C4-2B (cell line): ENCODE measurements around the gene MYO1H.
A peak's percentile ranks its signal among the peaks of the same experiment; 100 is the strongest.
"Not testable (repeated sequence)": the region's sequence is repeated elsewhere in the genome, so short reads cannot be mapped to it uniquely, and the experiment has no call there.

Experiments
- H3K27ac ChIP-seq: fragments of 450-650 bp; 2 replicates; pipeline ENCODE4 v1.5.1; 2017
- ZFX ChIP-seq: fragments of 450-650 bp; IDR thresholded peaks from 2 replicates; pipeline ENCODE4 v1.6.1; 2017
- TF ChIP-seq, protein P1 (sequence below): fragments of 450-650 bp; conservative IDR thresholded peaks from 2 replicates; pipeline ENCODE4 v1.5.1; 2017; ENCODE audit warnings: mild to moderate bottlenecking

The MYO1H gene

DNA sequence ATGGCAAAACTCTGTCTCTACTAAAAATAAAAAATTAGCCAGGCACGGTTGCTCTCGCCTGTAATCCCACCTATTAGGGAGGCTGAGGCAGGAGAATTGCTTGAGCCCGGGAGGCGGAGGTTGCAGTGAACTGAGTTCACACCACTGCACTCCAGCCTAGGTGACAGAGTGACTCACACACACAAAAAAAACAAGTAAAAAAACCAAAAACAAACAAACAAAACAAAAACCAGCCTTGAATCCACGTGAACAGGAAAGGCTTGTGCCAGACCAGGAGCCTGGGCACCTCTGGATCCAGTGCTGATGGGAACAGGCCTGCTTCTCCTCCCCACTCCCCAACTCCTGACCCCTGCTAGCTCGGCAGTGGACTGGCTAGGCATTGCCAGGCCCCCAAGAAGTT, 42.2 kb upstream of the MYO1H start:
- H3K27ac ChIP-seq = no peak overlapping the region; the same call in 1 of the 2 replicates
- TF ChIP-seq ZFX = no peak
- TF ChIP-seq, protein P1, sequence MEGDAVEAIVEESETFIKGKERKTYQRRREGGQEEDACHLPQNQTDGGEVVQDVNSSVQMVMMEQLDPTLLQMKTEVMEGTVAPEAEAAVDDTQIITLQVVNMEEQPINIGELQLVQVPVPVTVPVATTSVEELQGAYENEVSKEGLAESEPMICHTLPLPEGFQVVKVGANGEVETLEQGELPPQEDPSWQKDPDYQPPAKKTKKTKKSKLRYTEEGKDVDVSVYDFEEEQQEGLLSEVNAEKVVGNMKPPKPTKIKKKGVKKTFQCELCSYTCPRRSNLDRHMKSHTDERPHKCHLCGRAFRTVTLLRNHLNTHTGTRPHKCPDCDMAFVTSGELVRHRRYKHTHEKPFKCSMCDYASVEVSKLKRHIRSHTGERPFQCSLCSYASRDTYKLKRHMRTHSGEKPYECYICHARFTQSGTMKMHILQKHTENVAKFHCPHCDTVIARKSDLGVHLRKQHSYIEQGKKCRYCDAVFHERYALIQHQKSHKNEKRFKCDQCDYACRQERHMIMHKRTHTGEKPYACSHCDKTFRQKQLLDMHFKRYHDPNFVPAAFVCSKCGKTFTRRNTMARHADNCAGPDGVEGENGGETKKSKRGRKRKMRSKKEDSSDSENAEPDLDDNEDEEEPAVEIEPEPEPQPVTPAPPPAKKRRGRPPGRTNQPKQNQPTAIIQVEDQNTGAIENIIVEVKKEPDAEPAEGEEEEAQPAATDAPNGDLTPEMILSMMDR = no peak

DNA sequence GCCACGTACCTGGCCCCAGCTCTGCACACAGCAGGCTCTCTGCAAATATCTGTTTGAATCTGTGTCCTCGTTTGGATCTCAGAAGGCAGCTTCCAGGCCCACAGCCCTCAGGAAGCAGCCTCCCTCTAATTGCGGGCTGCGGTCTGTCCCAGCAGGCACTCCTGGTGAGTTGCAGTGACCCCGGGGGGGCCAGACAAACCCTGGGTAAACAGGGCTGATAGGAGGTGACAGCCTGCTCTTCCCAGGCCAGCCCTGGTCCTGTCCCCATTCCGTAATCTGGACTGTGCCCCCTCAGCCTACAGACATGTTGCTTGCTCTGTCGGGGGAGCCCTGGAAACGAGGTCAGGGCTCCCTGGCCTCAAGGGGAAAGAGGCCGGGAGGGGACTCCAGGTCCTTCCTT, 40.6 kb upstream of the MYO1H start:
- TF ChIP-seq, protein P1 = no peak
- TF ChIP-seq ZFX = no peak
- H3K27ac ChIP-seq = no peak overlapping the region; the same call in 1 of the 2 replicates

DNA sequence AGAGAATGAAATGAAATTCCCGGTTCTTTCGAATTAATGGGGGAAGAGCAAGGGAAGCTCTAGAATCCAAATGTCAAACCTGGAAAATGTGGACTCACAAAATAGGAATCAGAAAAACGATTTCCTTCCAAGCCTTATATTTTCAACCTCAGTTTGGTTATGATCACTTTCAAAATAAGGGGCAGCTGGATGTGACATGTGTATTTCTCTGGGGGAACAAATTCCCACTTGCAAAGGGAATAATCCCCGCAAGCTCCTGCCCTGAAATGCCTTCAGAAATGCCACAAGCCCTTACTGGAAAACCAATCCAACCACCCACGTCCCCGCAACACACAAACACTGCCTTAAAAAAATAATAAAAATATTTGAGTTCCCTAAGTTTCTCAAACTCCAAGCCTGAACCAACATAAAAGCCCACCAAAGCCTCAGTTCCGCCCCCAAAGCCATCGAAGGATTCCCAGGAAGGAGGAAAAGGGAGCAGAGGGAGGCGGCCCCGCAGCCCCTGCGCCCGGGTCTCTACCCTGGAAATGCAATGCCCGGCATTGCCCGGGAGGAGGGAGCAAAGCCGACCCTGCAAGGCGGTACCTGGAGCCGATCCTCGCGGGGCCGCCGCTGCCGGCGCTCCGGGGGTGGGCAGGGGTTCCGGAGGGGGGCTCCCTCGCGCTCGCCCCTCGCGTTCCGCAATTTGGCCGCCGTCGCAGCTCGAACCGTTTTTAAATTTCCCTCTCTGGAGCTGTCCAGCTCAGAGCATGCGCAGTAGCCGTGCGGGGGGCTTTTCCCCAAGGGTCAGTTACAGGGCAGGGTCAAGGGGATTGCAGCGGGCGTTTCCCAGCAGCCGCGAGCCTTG, 38.9 kb upstream of the MYO1H start, which contains the start of gene FOXN4:
Gene FOXN4, minus strand, starts transcription at position 751 of the 847 bp plus-strand sequence. CDS start 963 bp downstream, outside the sequence.
- peak within 1 kb of the TSS; percentile 71 for H3K27ac ChIP-seq
- TF ChIP-seq, protein P1 = no peak
- TF ChIP-seq ZFX = no peak

DNA sequence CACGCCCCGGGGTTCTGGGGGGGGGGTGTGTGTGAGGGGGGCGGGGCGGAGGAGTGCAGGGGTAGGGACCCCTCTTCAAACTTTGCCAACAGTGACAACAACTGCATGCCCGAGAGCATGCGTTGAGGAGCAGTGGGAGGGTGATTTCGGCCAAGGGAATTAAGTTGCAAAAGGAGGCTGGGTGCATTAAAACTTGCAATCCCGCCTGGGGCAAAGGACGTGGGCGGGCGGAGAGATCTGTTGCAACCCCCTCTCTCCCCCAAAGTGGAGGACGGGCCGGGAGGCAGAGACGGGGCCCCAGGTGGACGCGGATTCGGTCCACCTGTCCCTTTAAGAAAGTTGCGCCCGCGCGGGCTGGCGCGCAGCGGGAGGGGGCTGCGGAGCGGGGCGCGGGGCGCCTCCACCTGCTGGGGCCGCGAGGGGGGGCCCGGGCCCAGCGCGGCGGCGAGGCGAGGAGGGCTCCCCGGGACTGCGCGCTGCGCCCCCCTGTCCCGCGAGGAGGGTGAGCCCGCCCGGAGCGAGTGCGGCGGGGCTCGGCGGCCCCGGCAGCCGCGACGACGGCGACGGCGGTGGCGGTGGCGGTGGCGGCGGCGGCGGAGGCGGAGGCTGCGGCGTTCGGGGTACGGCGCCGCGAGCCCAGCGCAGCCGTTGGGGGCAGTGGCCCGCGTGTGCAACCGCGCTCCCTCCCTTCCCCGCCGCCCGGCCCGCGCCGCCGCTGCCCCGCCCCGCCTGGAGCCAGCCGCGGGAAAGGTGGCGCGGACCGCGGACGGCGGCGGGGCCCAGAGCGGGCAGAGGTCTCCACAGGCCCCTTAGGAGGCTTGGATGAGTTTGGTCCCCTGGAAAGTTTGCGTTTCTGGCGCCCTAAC, 38.1 kb upstream of the MYO1H start:
- no peak; the same call in 1 of the 2 replicates for TF ChIP-seq ZFX
- TF ChIP-seq, protein P1 = no peak
- peak overlapping the region; percentile 71 for H3K27ac ChIP-seq

DNA sequence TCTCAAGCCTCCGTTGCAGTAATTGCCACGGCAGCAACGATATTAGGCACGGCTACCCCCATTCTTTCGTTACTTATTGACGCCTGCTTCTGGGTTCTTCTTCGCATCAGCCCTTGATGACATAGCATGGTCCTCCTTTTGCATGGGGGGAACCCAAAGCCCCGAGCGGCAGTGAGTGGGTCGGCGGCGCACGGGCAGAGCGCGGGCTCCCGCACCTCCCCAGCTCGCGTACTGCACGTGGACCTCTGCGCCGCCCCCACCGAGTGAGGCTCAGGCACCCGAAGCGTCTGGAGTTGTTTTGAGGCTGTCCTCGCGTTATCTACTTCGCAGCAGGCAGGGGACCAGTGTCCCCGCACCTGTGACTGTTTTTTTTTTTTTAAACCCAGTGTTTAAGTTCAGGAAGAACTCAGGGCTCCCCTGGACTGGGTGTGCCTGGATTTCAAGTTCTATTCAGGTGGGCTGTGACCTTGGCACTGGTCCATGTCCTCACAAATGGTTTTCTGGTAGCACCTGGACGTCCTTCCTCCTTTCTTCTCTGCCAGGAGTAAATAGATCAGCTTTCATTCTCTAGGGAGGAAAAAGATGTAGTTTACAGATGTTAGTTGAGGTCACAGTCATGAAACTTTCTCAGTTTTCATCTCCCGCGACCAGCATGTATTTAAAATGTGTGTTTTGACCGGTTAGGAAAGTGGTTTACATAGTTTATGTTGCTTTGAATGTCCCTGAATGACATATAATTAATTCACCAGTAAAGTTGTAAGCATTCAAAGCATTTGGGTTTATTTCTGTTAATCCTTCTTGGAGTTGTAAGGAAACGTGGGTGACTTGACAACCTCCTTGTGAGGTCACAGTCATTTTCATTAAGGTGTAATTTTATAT, 37.2 kb upstream of the MYO1H start:
- H3K27ac ChIP-seq = peak overlapping the region; percentile 71
- TF ChIP-seq ZFX = no peak
- TF ChIP-seq, protein P1 = no peak

DNA sequence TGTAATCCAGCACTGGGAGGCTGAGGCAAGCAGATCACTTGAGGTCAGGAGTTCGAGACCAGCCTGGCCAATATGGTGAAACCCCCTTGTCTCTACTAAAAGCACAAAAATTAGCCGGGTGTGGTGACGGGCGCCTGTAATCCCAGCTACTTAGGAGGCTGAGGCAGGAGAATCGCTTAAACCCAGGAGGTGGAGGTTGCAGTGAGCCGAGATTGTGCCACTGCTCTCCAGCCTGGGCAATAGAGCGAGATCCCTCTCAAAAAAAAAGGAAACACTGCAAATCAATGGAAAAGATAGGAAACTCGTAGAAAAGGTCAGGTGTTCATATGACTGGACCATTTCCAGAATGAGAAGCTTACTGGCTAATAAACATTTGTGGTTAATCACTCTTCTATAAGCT, 26.4 kb upstream of the MYO1H start:
- not testable (repeated sequence) for H3K27ac ChIP-seq

DNA sequence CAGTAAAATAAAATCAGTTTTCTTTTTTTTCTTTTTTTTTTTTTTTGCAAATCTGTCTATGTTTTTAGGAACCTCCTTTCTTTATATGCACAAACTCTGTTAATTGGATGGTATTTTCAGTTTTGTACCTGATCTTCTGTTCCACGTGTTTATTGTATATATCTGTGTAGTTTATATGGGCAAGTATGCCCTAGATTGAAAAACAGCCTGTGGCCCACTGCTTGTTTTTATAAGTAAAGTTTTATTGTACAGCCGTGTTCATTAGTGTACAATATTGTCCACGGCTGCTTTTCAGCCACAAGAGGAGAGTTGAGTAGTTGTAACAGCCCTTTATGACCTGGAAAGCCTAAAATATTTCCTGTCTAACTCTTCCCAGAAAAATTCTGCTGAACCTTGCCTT, 18.7 kb upstream of the MYO1H start:
- no peak overlapping the region for H3K27ac ChIP-seq
- TF ChIP-seq, protein P1 = no peak
- no peak for TF ChIP-seq ZFX
